H4 (cell line): ENCODE measurements around the gene TMEM45A. TPM values are rescaled to one million over a fixed set of nuclear protein-coding genes. Genes with fewer than 3 reads are reported as not detected.
A peak's percentile ranks its signal among the peaks of the same experiment; 100 is the strongest.
"Not testable (repeated sequence)": the region's sequence is repeated elsewhere in the genome, so short reads cannot be mapped to it uniquely, and the experiment has no call there.

Source experiments
- DNase-seq: peaks from one replicate; pipeline ENCODE4 v3.0.0-alpha.2; 2015; ENCODE audit warnings: low spot score
- total RNA-seq: library from RNA; depleted of rRNA; stranded (reverse); fragments of >200 nt; shearing (Covaris generic); gene quantifications from 2 replicates; pipeline ENCODE4 v1.2.3, GENCODE V29; 2014

TMEM45A gene
- total RNA-seq, 1 experiment from 2014 or later, result 31.6 TPM

GRCh38 chr3:100483529-100483928 lies 8.9 kb upstream of the TMEM45A start:
- no peak for DNase-seq

- DNase-seq, result no peak
Observed at GRCh38 chr3:100486808-100487207, 5.6 kb upstream of the TMEM45A start.

- no peak for DNase-seq
Observed at GRCh38 chr3:100489118-100489517, 3.3 kb upstream of the TMEM45A start.

- no peak for DNase-seq
Observed at GRCh38 chr3:100496711-100497261, 4.4 kb downstream of the TMEM45A start.

- DNase-seq, result no peak
Observed at GRCh38 chr3:100499651-100500050, 7.2 kb downstream of the TMEM45A start.

- no peak for DNase-seq
Observed at GRCh38 chr3:100500320-100500880, 8.0 kb downstream of the TMEM45A start.

- DNase-seq, result no peak
Observed at GRCh38 chr3:100503448-100503847, 11.0 kb downstream of the TMEM45A start.

- DNase-seq, result no peak
Observed at GRCh38 chr3:100506355-100506754, 13.9 kb downstream of the TMEM45A start.

GRCh38 chr3:100509818-100510217 lies 17.4 kb downstream of the TMEM45A start:
- not testable (repeated sequence) for DNase-seq

GRCh38 chr3:100516232-100516631 lies 23.8 kb downstream of the TMEM45A start:
- peak; percentile 10 for DNase-seq

GRCh38 chr3:100516838-100517237 lies 24.4 kb downstream of the TMEM45A start:
- DNase-seq, result no peak

GRCh38 chr3:100517276-100517675 lies 24.9 kb downstream of the TMEM45A start:
- DNase-seq, result no peak

- no peak for DNase-seq
Observed at GRCh38 chr3:100518244-100518643, 25.8 kb downstream of the TMEM45A start.

- no peak for DNase-seq
Observed at GRCh38 chr3:100518983-100519382, 26.6 kb downstream of the TMEM45A start.

GRCh38 chr3:100521439-100521845 lies 29.0 kb downstream of the TMEM45A start:
- no peak for DNase-seq

GRCh38 chr3:100522125-100522524 lies 29.7 kb downstream of the TMEM45A start:
- DNase-seq, result no peak

GRCh38 chr3:100523050-100523760 lies 30.8 kb downstream of the TMEM45A start:
- no peak for DNase-seq

GRCh38 chr3:100525753-100526612 lies 33.6 kb downstream of the TMEM45A start:
- DNase-seq, result peak; percentile 81

GRCh38 chr3:100526613-100527346 lies 34.4 kb downstream of the TMEM45A start:
- DNase-seq, result no peak

- DNase-seq, result no peak
Observed at GRCh38 chr3:100527347-100527735, 34.9 kb downstream of the TMEM45A start.

- DNase-seq, result no peak
Observed at GRCh38 chr3:100531093-100531492, 38.7 kb downstream of the TMEM45A start.

- no peak for DNase-seq
Observed at GRCh38 chr3:100532411-100532810, 40.0 kb downstream of the TMEM45A start.
